Prostate gland (tissue), 2 donors: ENCODE data around the gene FBXO10. TPM values are rescaled to one million over a fixed set of nuclear protein-coding genes. Genes with fewer than 3 reads are reported as not detected.

Source experiments
- DNase-seq: peaks from one replicate; pipeline ENCODE4 v3.0.0-alpha.2; 2019; ENCODE audit warnings: low spot score
- H3K27ac ChIP-seq, 2 donors: fragments of 200-600 bp; sonication (generic); 2 replicates each; pipeline ENCODE4 v1.5.1; 2017 to 2019
- H3K27me3 ChIP-seq: fragments of 200-600 bp; sonication (generic); replicated peaks from 2 replicates; pipeline ENCODE4 v1.5.1; 2019; ENCODE audit not compliant: insufficient read depth
- H3K36me3 ChIP-seq, 2 donors: fragments of 200-600 bp; sonication (generic); 1 replicate in 1 of 2; 2 replicates in 1 of 2; pipeline versions ENCODE4 v1.5.1 to v1.8.1; 2017 to 2019
- H3K4me1 ChIP-seq: fragments of 200-600 bp; sonication (generic); replicated peaks from 2 replicates; pipeline ENCODE4 v1.5.1; 2019
- H3K4me3 ChIP-seq, 2 donors: fragments of 200-600 bp; sonication (generic); 2 replicates each; pipeline ENCODE4 v1.5.1; 2017 to 2019
- H3K9me3 ChIP-seq: fragments of 200-600 bp; sonication (generic); 2 replicates; pipeline ENCODE4 v1.5.1; 2017
- CTCF ChIP-seq, 4 experiments: fragments of 200-600 bp in 2 of 4; fragments of 450-650 bp in 2 of 4; sonication (generic) in 2 of 4; IDR thresholded peaks; 1 replicate in 3 of 4; 2 replicates in 1 of 4; pipeline ENCODE4 v1.5.1; 2016 to 2019; ENCODE audit warnings: antibody characterized with exemption in 4 of 4, mild to moderate bottlenecking in 2 of 4, moderate library complexity in 2 of 4
- POLR2A ChIP-seq: fragments of 450-650 bp; IDR thresholded peaks from one replicate; pipeline ENCODE4 v1.6.1; 2016; ENCODE audit warnings: antibody characterized with exemption, mild to moderate bottlenecking
- POLR2AphosphoS5 ChIP-seq: sonication (generic); formaldehyde crosslinking; IDR thresholded peaks from one replicate; pipeline ENCODE4 v1.6.1; 2017; ENCODE audit warnings: antibody characterized with exemption
- WGBS: methylation state at CpG from one replicate; pipeline ENCODE4 v1.1.5; 2018; 5-methylcytosine and 5-hydroxymethylcytosine counted together
- intact Hi-C: fragments of 100-400 bp; cut with DNase I; formaldehyde crosslinking; loops from one replicate; pipeline ENCODE4 v1.14.2; 2022
- total RNA-seq, 2 donors: library from RNA; depleted of rRNA; stranded (reverse); fragments of >200 nt; gene quantifications; one replicate each; pipeline ENCODE4 v1.1.0, GENCODE V29; 2016

Gene FBXO10
- total RNA-seq, 2 donors from 2014 or later = 8.5 to 17.6 TPM

- no peak overlapping the region for H3K4me3 ChIP-seq
- no peak overlapping the region for H3K27ac ChIP-seq
- WGBS = 57% methylated on average over 5 of the region's 5 CpGs
- no peak for TF ChIP-seq CTCF (IDR thresholded peaks at IDR 0.05)
- TF ChIP-seq POLR2A = no peak
- no peak for TF ChIP-seq POLR2AphosphoS5
- no peaks in the 10 kb centered on the region for H3K9me3 ChIP-seq
- intact Hi-C loops = no loop called here
- H3K27me3 ChIP-seq = no peaks in the 10 kb centered on the region
- no peaks in the 10 kb centered on the region for H3K36me3 ChIP-seq
- no peak for DNase-seq
- H3K4me1 ChIP-seq = no peaks in the 10 kb centered on the region
Measured at GRCh38 chr9:37574241-37574721, 1.9 kb downstream of the FBXO10 start.

- Histone ChIP-seq H3K9me3 (no peaks in the 10 kb centered on the region), H3K36me3 (no peaks in the 10 kb centered on the region), H3K4me3 (no peak overlapping the region), H3K27me3 (no peaks in the 10 kb centered on the region), H3K4me1 (no peaks in the 10 kb centered on the region), H3K27ac (no peak overlapping the region)
- WGBS = 100% methylated on average over 1 of the region's 1 CpG
- TF ChIP-seq POLR2AphosphoS5 = no peak
- TF ChIP-seq POLR2A = no peak
- no peak for TF ChIP-seq CTCF (IDR thresholded peaks at IDR 0.05)
- DNase-seq = no peak
- intact Hi-C loops = no loop called here
Measured at GRCh38 chr9:37571282-37571681, 4.9 kb downstream of the FBXO10 start.

- H3K27ac ChIP-seq = no peak overlapping the region
- intact Hi-C loops = no loop called here
Measured at GRCh38 chr9:37566716-37567115, 9.5 kb downstream of the FBXO10 start.

GRCh38 chr9:37565661-37566618, 10.2 kb downstream of the FBXO10 start:
- intact Hi-C loops = no loop called here
- Histone ChIP-seq H3K4me3 (no peak overlapping the region), H3K4me1 (no peaks in the 10 kb centered on the region), H3K36me3 (no peaks in the 10 kb centered on the region), H3K27me3 (no peaks in the 10 kb centered on the region), H3K27ac (no peak overlapping the region), H3K9me3 (no peaks in the 10 kb centered on the region)
- no peak for DNase-seq
- TF ChIP-seq POLR2A (no peak), CTCF (IDR thresholded peaks at IDR 0.05) (no peak), POLR2AphosphoS5 (no peak)
- WGBS = 78% methylated on average over 7 of the region's 7 CpGs

More at GRCh38 chr9:37566716-37567115, 9.5 kb downstream of the FBXO10 start:
- Histone ChIP-seq H3K27me3 (no peaks in the 10 kb centered on the region), H3K9me3 (no peaks in the 10 kb centered on the region), H3K36me3 (no peaks in the 10 kb centered on the region), H3K4me3 (no peak overlapping the region), H3K4me1 (no peaks in the 10 kb centered on the region)
- no peak for DNase-seq
- TF ChIP-seq CTCF (IDR thresholded peaks at IDR 0.05) (no peak), POLR2AphosphoS5 (no peak), POLR2A (no peak)
- 81% methylated on average over 3 of the region's 3 CpGs for WGBS
